Right cardiac atrium (tissue), 5 donors: ENCODE data around the gene KCNG2. TPM values are rescaled to one million over a fixed set of nuclear protein-coding genes. Genes with fewer than 3 reads are reported as not detected.
"Not testable (repeated sequence)": the region's sequence is repeated elsewhere in the genome, so short reads cannot be mapped to it uniquely, and the experiment has no call there.

ENCODE experiments used
- ATAC-seq, 2 donors: fragments of 200-7000 bp; cut with Tn5 transposase; one replicate each; pipeline versions ENCODE4 v1.8.0 to v1.9.1; 2020; ENCODE audit warnings: moderate library complexity in 2 of 2, mild to moderate bottlenecking in 1 of 2
- DNase-seq, 3 donors: peaks; one replicate each; pipeline ENCODE4 v3.0.0-alpha.2; 2020
- H3K27ac ChIP-seq: one replicate; pipeline ENCODE4 v1.5.1; 2013; ENCODE audit warnings: mild to moderate bottlenecking, low read length, control low read depth, moderate library complexity
- H3K27me3 ChIP-seq: one replicate; pipeline ENCODE4 v1.6.1; 2013; ENCODE audit not compliant: control insufficient read depth, insufficient read depth
- H3K4me1 ChIP-seq: one replicate; pipeline ENCODE4 v1.6.1; 2013; ENCODE audit warnings: low read length; ENCODE audit not compliant: control insufficient read depth, insufficient read depth
- H3K4me3 ChIP-seq: one replicate; pipeline ENCODE4 v1.5.1; 2013; ENCODE audit warnings: low read length, control low read depth
- H3K9me3 ChIP-seq: one replicate; pipeline ENCODE4 v1.6.1; 2013; ENCODE audit warnings: low read length; ENCODE audit not compliant: control insufficient read depth
- WGBS: extraction: QIAGEN DNeasy Blood & Tissue Kit; methylation state at CpG from one replicate; pipeline ENCODE4 v1.1.7; 2013; 5-methylcytosine and 5-hydroxymethylcytosine counted together
- intact Hi-C, 4 donors: fragments of 100-400 bp; cut with DNase I; formaldehyde crosslinking; loops; one replicate each; pipeline versions ENCODE4 v1.11.0 to v1.14.0; 2022 to 2023
- polyA plus RNA-seq: library from polyadenylated mRNA; stranded (reverse); fragments of 200-250 nt; gene quantifications from one replicate; pipeline ENCODE4 v1.2.3, GENCODE V29; 2013
- total RNA-seq, 4 donors: library from RNA; stranded (reverse); fragmentation: NEBNext Ultra II Directional; extraction: Animal tissue kit (Norgen Biotek cat#: 25700); gene quantifications; one replicate each; pipeline ENCODE4 v1.2.1, GENCODE V29; 2021
- donor health status: healthy with polysubstance abuse.
- donor health status: DM: no; HTN: yes; CAD: no.
- donor health status: DM: no; HTN: no; CAD: no.
- donor health status: DM: no; HTN: yes; CAD: no; lungs with severe emphysema.
- donor health status: DM: yes; HTN: yes; CAD: no.

KCNG2 gene
- total and polyA plus RNA-seq, 5 donors = 0.15 to 0.37 TPM; not detected in 3

DNA sequence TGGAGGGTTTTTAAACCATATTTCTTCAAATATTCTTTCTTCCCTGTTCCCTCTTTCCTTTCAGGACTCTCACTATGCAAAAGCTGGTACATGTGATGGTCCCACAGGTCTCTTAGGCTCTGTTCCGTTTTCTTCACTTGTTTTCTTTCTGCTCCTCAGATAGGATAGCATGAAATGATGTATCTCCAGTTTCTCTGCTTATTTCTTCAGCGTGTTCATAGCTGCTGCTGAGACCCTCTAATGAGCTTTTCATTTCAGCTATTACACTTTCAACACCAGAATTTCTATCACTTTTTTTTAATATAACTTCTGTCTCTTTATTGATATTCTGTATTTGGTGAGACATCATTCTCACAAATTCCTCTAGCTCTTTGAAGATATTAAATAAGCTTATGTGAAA, 63.9 kb downstream of the KCNG2 start:
- no peak for ATAC-seq
- intact Hi-C loops = no loop called here
- no peak for DNase-seq
- H3K27me3 ChIP-seq = no peaks in the 10 kb centered on the region
- 75% methylated on average over 2 of the region's 2 CpGs for WGBS
- H3K9me3 ChIP-seq = no peaks in the 10 kb centered on the region
- no peak overlapping the region for H3K27ac ChIP-seq
- no peaks in the 10 kb centered on the region for H3K4me1 ChIP-seq
- H3K4me3 ChIP-seq = no peak overlapping the region

DNA sequence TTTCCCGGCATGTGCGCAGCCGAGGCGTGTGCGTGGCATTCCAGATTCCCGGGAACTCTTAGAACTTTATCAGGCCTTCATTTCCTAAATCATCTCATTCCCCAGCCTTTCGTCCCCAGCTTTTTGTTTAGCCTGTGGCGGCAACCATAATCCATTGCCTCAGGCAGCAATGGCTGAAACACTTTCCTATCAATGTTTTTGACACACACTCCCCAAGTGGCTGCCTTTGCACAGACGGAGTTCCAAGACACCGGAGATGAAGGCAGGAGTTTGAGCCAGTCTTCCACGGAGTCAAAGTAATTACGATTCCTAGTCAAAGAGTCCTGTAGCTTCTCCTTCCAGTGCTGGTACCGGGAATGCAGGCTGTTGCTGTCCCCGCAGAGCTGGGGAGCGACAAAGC, 64.8 kb downstream of the KCNG2 start:
- Histone ChIP-seq H3K4me3 (no peak overlapping the region), H3K4me1 (no peaks in the 10 kb centered on the region), H3K9me3 (no peaks in the 10 kb centered on the region), H3K27me3 (no peaks in the 10 kb centered on the region), H3K27ac (no peak overlapping the region)
- ATAC-seq (no peak), DNase-seq (no peak)
- 92% methylated on average over 15 of the region's 15 CpGs for WGBS
- intact Hi-C loops = no loop called here

DNA sequence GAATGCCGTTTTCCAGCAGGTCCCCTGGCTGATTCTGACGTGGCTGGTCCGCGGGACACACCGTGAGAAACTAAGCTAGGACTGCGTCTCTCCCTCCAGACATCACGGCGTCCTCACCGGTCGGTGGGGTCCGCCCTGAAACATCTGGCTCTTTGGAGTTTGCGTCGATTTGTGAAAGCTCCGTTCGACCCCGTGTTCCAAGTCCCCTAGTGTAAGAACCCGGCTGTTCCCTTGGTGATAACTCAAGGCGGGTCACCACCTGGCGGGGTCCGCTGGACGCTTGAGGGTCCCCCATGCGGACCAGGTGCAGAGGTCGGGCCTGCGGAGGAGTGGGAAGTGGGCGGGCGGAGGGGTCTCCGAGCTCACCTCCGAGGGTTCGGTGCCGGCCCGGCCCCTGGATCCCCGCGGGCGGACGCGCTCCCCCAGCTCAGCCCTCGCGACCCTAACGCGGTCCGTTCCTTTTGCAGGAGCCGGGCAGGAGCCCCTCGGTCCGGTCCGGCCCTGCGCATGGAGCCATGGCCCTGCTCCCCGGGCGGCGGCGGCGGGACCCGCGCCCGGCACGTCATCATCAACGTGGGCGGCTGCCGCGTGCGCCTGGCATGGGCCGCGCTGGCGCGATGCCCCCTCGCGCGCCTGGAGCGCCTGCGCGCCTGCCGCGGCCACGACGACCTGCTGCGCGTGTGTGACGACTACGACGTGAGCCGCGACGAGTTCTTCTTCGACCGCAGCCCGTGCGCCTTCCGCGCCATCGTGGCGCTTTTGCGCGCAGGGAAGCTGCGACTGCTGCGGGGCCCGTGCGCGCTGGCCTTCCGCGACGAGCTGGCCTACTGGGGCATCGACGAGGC, 65.6 kb downstream of the KCNG2 start:
- Histone ChIP-seq H3K4me1 (no peaks in the 10 kb centered on the region), H3K27ac (no peak overlapping the region), H3K27me3 (no peaks in the 10 kb centered on the region), H3K4me3 (no peak overlapping the region), H3K9me3 (no peaks in the 10 kb centered on the region)
- intact Hi-C loops = no loop called here
- ATAC-seq (no peak), DNase-seq (peak in 1 of 3 donors; percentile 42)
- whole genome bisulfite sequencing = 63% methylated on average over 102 of the region's 102 CpGs

DNA sequence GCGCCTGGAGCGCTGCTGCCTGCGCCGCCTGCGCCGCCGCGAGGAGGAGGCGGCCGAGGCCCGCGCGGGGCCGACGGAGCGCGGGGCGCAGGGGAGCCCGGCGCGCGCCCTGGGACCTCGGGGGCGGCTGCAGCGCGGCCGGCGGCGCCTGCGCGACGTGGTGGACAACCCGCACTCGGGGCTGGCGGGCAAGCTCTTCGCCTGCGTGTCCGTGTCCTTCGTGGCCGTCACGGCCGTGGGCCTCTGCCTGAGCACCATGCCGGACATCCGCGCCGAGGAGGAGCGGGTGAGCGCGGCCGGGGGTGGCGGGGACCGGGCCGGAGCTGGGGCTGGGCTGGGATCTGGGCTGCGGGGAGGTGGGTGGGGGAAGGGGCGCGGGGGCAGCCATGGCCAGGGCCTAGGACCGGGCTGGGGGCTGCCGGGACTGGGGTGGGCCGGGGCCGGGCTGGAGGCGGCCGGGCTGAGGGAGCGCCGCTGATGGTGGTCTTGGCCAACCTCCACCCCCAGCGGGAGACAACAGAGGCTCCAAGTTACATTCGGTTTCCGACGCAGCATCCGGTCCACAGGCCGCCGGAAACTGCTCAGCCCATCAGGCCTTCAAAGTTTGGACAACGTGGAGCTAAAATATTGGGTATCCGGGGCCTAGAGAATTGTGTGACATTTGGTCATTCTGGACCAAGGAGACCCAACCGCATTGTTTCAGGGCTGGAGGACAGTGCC, 66.4 kb downstream of the KCNG2 start:
- 70% methylated on average over 74 of the region's 74 CpGs for WGBS
- H3K4me1 ChIP-seq = no peaks in the 10 kb centered on the region
- H3K27ac ChIP-seq = no peak overlapping the region
- no peak overlapping the region for H3K4me3 ChIP-seq
- H3K27me3 ChIP-seq = no peaks in the 10 kb centered on the region
- H3K9me3 ChIP-seq = no peaks in the 10 kb centered on the region
- ATAC-seq (no peak), DNase-seq (no peak)
- intact Hi-C loops = no loop called here

- DNase-seq, intact Hi-C loops: not testable (repeated sequence)
Observed at GRCh38 chr18:79864955-79865354, 67.2 kb downstream of the KCNG2 start.

GRCh38 chr18:79865951-79866350, 68.2 kb downstream of the KCNG2 start:
- H3K4me1 ChIP-seq, H3K9me3 ChIP-seq, H3K27me3 ChIP-seq, ATAC-seq, H3K4me3 ChIP-seq, H3K27ac ChIP-seq, intact Hi-C loops, DNase-seq: not testable (repeated sequence)
- WGBS = 45% methylated on average over 3 of the region's 3 CpGs

More at GRCh38 chr18:79864955-79865354, 67.2 kb downstream of the KCNG2 start:
- not testable (repeated sequence) for H3K9me3 ChIP-seq, H3K27ac ChIP-seq, H3K4me3 ChIP-seq, ATAC-seq, H3K27me3 ChIP-seq, H3K4me1 ChIP-seq
- WGBS = 86% methylated on average over 4 of the region's 4 CpGs

- no peak overlapping the region for H3K27ac ChIP-seq
- ATAC-seq (no peak), DNase-seq (no peak)
- 88% methylated on average over 20 of the region's 20 CpGs for WGBS
- H3K4me1 ChIP-seq = no peaks in the 10 kb centered on the region
- H3K4me3 ChIP-seq = no peak overlapping the region
- H3K9me3 ChIP-seq = no peaks in the 10 kb centered on the region
- H3K27me3 ChIP-seq = no peaks in the 10 kb centered on the region
- intact Hi-C loops = no loop called here
Observed at GRCh38 chr18:79866889-79867574, 69.3 kb downstream of the KCNG2 start.

DNA sequence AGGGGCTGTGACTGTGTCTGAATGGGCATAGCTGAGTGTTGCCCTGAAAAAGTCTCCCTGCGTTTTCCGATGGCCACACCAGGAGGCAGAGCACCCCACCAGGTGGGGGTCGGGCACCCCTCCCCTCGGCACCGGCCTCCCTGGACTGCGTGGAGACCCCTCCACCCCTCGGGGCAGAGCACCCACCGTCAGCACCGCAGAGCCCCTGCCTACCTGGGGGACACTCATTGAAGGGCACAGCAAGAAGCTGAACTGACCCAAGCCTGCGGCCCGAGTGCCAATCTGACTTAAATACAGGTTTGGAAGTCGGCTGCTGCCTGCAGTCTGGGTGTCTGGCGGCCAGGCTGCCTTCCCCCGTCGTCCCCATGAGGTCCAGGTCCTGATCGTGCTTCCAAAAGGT, 69.9 kb downstream of the KCNG2 start:
- ATAC-seq = peak in 1 of 2 donors; percentile 18
- H3K4me1 ChIP-seq = no peaks in the 10 kb centered on the region
- DNase-seq = no peak

DNA sequence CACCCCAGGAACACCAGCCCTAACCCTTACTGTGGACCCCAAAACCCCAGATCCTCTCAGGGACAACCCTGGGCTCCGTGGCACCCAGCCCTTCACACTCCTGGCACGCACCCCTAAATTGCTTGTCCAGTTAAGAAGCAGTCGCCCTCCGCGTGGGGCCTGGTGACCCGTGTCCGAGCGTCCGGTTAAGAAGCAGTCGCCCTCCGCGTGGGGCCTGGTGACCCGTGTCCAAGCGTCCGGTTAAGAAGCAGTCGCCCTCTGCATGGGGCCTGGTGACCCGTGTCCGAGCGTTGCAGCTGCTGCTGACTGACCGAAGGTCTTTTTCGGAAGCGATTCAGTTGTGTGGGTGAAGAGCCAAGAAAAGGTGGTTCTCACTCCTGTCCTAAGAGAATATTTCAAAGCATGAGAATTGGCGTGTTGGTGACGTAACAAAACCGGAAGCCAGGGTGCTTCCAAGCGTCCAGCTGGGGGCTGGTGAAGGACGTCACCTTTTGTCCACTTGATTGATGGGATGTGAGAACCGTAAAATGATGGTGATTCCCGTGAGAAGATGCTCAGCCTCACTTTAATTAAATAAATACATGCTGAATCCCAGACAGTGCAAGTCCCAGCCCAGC, 70.5 kb downstream of the KCNG2 start:
- DNase-seq (no peak), ATAC-seq (no peak)
- 92% methylated on average over 29 of the region's 29 CpGs for WGBS
- intact Hi-C loops = no loop called here
- Histone ChIP-seq H3K4me3 (no peak overlapping the region), H3K27me3 (no peaks in the 10 kb centered on the region), H3K4me1 (no peaks in the 10 kb centered on the region), H3K9me3 (no peaks in the 10 kb centered on the region), H3K27ac (no peak overlapping the region)

More for the DNA sequence above, 69.9 kb downstream of the KCNG2 start:
- intact Hi-C loops = no loop called here
- no peaks in the 10 kb centered on the region for H3K9me3 ChIP-seq
- 79% methylated on average over 16 of the region's 16 CpGs for WGBS
- H3K27ac ChIP-seq = no peak overlapping the region
- no peaks in the 10 kb centered on the region for H3K27me3 ChIP-seq
- H3K4me3 ChIP-seq = no peak overlapping the region

DNA sequence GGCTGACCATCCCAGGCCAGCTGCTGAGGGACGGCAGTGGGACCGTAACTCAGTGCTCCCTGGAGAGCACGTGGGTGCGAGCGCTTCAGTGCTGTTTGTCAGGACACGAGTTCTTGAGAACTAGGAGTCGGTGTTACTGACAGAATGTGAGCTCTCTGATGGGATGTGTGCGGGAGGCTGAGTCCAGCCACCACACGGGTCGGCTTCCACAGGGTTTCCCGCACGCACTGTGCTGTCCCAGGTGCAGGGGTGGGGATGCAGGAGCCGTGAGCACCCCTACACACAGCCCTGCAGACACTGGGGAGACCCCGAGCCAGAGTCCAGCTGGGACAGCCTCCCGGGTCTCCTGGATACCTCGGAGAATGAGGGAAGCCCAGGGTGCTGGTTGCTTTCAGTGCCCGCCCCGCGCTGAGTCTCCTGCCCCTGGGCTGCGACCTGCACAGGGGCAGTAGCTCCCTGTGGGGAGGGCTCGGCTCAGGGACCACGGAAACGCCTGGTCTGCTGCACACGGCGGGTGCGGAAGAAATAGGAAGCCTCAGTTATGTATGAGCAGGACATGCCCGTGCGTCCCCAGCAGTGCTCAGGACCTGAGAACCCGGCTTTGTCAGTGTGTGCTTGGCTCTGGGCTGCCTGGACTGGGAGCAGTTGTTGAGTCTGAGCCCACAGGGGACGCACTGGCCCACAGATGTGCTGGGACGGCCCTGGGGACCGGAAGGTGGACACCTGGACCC, 71.2 kb downstream of the KCNG2 start:
- H3K4me1 ChIP-seq = no peaks in the 10 kb centered on the region
- no peaks in the 10 kb centered on the region for H3K27me3 ChIP-seq
- WGBS = 86% methylated on average over 32 of the region's 32 CpGs
- DNase-seq (no peak), ATAC-seq (peak in 1 of 2 donors; percentile 14)
- intact Hi-C loops = no loop called here
- H3K27ac ChIP-seq = no peak overlapping the region
- H3K4me3 ChIP-seq = no peak overlapping the region
- no peaks in the 10 kb centered on the region for H3K9me3 ChIP-seq
